Osteoblast (primary cell): ENCODE data around the gene ST6GALNAC3. TPM values are rescaled to one million over a fixed set of nuclear protein-coding genes. Genes with fewer than 3 reads are reported as not detected.

ENCODE experiments used
- DNase-seq: peaks from one replicate; pipeline ENCODE4 v3.0.0; 2011; ENCODE audit warnings: low spot score, mixed read lengths; ENCODE audit not compliant: insufficient read length; ENCODE audit errors: missing footprints
- H2AFZ ChIP-seq: 2 replicates; pipeline ENCODE4 v1.6.0; 2011; ENCODE audit warnings: mild to moderate bottlenecking, low read length
- H3K27ac ChIP-seq: 2 replicates; pipeline ENCODE4 v1.5.1; 2011; ENCODE audit warnings: mild to moderate bottlenecking, low read depth, low read length, moderate library complexity
- H3K27me3 ChIP-seq: 2 replicates; pipeline ENCODE4 v1.6.0; 2012; ENCODE audit warnings: mild to moderate bottlenecking, control low read depth, inconsistent platforms, low read length, moderate library complexity; ENCODE audit not compliant: insufficient read depth
- H3K36me3 ChIP-seq: 2 replicates; pipeline ENCODE4 v1.5.1; 2011; ENCODE audit warnings: mild to moderate bottlenecking, low read length, control low read depth, moderate library complexity; ENCODE audit not compliant: insufficient read depth
- H3K4me1 ChIP-seq: 2 replicates; pipeline ENCODE4 v1.5.1; 2011; ENCODE audit warnings: mild to moderate bottlenecking, low read length, control low read depth, moderate library complexity; ENCODE audit not compliant: insufficient read depth
- H3K4me2 ChIP-seq: 2 replicates; pipeline ENCODE4 v1.6.0; 2011; ENCODE audit warnings: mild to moderate bottlenecking, low read length; ENCODE audit not compliant: insufficient read depth
- H3K4me3 ChIP-seq: fragments of 200-600 bp; sonication (generic); 3 replicates; pipeline ENCODE4 v1.5.1; 2012; ENCODE audit warnings: mild to moderate bottlenecking, low read length, inconsistent platforms; ENCODE audit not compliant: insufficient read depth
- H3K79me2 ChIP-seq: 2 replicates; pipeline ENCODE4 v1.6.0; 2012; ENCODE audit warnings: mild to moderate bottlenecking, low read length, control low read depth, inconsistent platforms; ENCODE audit not compliant: insufficient read depth
- H3K9me3 ChIP-seq: 2 replicates; pipeline ENCODE4 v1.5.1; 2011; ENCODE audit warnings: low read depth, low read length, control low read depth
- H4K20me1 ChIP-seq: 2 replicates; pipeline ENCODE4 v1.6.0; 2012; ENCODE audit warnings: mild to moderate bottlenecking, low read length, control low read depth; ENCODE audit not compliant: insufficient read depth
- total RNA-seq: library from RNA; depleted of rRNA; stranded (reverse); fragments of >200 nt; gene quantifications from 2 replicates; pipeline ENCODE4 v1.2.3, GENCODE V29; 2012
- TF ChIP-seq, protein P1 (sequence below): IDR thresholded peaks from 2 replicates; pipeline ENCODE4 v1.5.1; 2011; ENCODE audit warnings: mild to moderate bottlenecking, low read depth, low read length, moderate library complexity; ENCODE audit errors: extremely low read depth

ST6GALNAC3 gene
- total RNA-seq, 1 donor = not detected

DNA sequence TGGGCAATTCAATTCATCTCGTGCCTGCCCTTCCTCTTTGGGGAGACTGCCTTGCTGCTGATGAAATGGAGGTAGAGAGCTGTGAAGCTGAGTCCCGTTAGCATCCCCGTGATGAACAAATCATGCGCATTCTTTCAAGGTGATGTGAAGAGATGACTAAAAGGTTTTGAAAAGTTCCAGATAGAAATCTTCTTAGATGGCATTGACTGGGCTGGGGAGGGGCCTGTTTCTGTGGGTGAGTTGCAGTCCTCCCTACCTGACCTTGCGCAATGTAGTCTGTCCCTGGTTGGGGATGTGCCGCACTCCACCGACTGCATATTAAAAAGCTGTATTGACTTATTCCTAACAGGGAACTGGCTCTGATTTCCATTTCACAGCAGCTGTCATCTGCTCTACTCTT lies 49.6 kb downstream of the ST6GALNAC3 start:
- no peak for DNase-seq
- no peaks in the 10 kb centered on the region for H3K36me3 ChIP-seq
- TF ChIP-seq, protein P1, sequence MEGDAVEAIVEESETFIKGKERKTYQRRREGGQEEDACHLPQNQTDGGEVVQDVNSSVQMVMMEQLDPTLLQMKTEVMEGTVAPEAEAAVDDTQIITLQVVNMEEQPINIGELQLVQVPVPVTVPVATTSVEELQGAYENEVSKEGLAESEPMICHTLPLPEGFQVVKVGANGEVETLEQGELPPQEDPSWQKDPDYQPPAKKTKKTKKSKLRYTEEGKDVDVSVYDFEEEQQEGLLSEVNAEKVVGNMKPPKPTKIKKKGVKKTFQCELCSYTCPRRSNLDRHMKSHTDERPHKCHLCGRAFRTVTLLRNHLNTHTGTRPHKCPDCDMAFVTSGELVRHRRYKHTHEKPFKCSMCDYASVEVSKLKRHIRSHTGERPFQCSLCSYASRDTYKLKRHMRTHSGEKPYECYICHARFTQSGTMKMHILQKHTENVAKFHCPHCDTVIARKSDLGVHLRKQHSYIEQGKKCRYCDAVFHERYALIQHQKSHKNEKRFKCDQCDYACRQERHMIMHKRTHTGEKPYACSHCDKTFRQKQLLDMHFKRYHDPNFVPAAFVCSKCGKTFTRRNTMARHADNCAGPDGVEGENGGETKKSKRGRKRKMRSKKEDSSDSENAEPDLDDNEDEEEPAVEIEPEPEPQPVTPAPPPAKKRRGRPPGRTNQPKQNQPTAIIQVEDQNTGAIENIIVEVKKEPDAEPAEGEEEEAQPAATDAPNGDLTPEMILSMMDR = no peak

DNA sequence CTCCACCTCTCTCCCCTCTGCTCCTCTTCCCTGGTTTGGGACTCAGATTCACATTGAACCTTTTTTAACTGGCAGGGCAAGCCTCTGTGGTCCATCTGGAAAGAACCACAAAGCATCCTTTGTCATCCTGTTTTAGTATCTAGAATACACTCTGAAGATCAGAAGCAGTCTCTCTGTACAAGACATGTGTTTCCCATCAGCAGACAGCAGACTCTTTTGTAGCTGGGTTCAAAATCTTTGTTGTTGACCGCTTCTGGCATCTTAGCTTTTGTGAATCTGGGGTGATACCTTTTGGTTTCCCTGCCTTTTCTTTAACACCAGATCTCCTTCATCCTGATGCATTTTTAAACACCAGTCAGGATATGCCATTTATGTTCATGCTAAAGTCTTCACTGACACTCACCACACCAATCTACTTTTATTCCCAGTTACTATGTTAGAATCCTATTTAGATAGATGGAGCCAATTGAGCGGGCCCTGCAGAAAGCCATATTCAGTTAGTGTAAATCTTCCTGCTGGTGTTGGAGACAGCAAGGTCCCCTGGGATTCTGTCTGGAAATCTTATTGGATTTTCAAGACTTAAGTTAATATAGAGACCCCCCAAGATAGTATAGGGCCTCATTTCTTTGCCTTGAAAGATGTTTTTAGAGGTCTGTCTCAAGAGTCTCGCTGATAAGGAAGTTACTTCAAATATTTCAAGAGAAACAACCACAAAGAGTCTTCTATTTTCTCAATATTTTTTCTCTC lies 51.1 kb downstream of the ST6GALNAC3 start:
- no peak overlapping the region for H3K4me2 ChIP-seq
- DNase-seq = no peak
- H3K27me3 ChIP-seq = no peaks in the 10 kb centered on the region
- no peaks in the 10 kb centered on the region for H3K9me3 ChIP-seq
- H2AFZ ChIP-seq = no peak overlapping the region
- no peak overlapping the region for H3K4me3 ChIP-seq
- no peak overlapping the region for H3K27ac ChIP-seq
- H3K79me2 ChIP-seq = no peaks in the 10 kb centered on the region
- TF ChIP-seq, protein P1 = no peak
- H3K4me1 ChIP-seq = no peaks in the 10 kb centered on the region
- no peaks in the 10 kb centered on the region for H3K36me3 ChIP-seq
- no peaks in the 10 kb centered on the region for H4K20me1 ChIP-seq

More for the DNA sequence above, 49.6 kb downstream of the ST6GALNAC3 start:
- no peaks in the 10 kb centered on the region for H3K4me1 ChIP-seq
- no peak overlapping the region for H2AFZ ChIP-seq
- H3K27me3 ChIP-seq = no peaks in the 10 kb centered on the region
- no peaks in the 10 kb centered on the region for H4K20me1 ChIP-seq
- no peak overlapping the region for H3K4me3 ChIP-seq
- no peak overlapping the region for H3K4me2 ChIP-seq
- H3K79me2 ChIP-seq = no peaks in the 10 kb centered on the region
- no peak overlapping the region for H3K27ac ChIP-seq
- H3K9me3 ChIP-seq = no peaks in the 10 kb centered on the region

DNA sequence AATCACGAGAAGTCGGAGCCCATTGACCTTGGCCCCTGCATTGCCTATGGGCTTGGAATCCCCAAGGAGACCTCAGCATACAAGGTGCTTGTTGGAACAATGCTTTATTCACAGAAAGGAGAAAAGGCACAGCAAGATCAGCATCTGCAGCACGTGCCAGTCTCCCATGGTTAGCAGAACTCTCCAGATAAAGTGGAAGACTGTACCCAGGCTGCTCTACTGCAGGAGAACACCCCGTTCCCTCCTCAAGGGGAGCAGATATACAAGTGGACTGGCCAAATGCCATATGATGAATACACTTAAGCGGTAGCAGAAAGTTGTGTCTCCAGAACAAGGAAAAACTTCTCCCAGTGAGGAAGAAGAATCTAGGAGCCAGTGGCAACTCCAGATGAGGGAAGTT lies 53.5 kb downstream of the ST6GALNAC3 start:
- H3K27me3 ChIP-seq = no peaks in the 10 kb centered on the region
- no peaks in the 10 kb centered on the region for H3K9me3 ChIP-seq
- no peak overlapping the region for H3K4me2 ChIP-seq
- no peak overlapping the region for H3K27ac ChIP-seq
- no peaks in the 10 kb centered on the region for H3K36me3 ChIP-seq
- H3K4me1 ChIP-seq = no peaks in the 10 kb centered on the region
- TF ChIP-seq, protein P1 = no peak
- H2AFZ ChIP-seq = no peak overlapping the region
- H4K20me1 ChIP-seq = no peaks in the 10 kb centered on the region
- DNase-seq = no peak
- H3K4me3 ChIP-seq = no peak overlapping the region
- no peaks in the 10 kb centered on the region for H3K79me2 ChIP-seq

DNA sequence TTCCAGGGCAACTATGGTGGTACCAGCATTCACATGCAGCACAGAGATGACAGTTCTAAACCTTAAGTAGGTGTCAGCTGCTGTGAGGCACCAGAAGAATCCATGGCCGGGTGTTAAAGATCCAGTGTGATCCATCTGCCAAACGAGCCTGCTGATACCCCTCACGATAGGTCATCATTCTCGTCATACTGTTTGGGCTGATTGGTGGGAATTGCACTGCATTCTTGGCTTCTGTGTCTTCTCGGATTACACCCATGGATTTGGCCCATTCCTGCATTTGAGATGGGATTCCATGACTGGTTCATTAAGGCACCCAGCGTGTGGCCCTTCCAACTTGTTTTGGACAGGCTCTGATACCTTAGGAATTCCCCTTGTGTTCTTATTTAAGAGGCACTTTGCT lies 55.2 kb downstream of the ST6GALNAC3 start:
- Histone ChIP-seq H3K4me1 (no peaks in the 10 kb centered on the region), H4K20me1 (no peaks in the 10 kb centered on the region), H3K36me3 (no peaks in the 10 kb centered on the region), H2AFZ (no peak overlapping the region), H3K4me3 (no peak overlapping the region), H3K9me3 (no peaks in the 10 kb centered on the region), H3K79me2 (no peaks in the 10 kb centered on the region), H3K27me3 (no peaks in the 10 kb centered on the region), H3K27ac (no peak overlapping the region), H3K4me2 (no peak overlapping the region)
- no peak for DNase-seq
- TF ChIP-seq, protein P1 = no peak
